Activated T-helper 9 cell treated with anti-CD3 and anti-CD28 coated beads, Interleukin-2, amount 50 U/mL, for 16 hours (primary cell): ENCODE data around the gene RPTOR.

ENCODE experiments used
- DNase-seq: peaks from one replicate; pipeline ENCODE4 v3.0.0-alpha.2; 2020; ENCODE audit warnings: low read depth

RPTOR gene

DNA sequence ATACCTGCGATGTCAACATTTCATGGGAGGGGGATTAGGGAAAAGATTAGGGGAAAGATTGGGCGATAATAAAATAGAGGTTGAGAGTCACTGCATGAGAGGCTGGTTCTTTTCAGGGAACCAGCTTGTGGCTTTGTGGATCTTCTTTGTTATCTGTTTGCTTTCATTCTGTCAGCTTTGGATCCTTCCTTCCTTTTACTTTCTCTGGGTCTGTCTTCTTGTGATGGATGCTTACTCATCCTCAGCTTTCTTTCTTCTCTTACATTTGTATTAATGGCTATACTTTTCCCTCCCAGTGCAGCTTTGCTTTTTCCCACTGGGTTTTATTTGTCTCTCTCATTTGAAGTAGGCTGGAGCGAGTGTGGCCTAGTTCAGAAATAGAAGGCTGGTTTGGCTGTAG is 47.1 kb downstream of the RPTOR start:
- DNase-seq = no peak

DNA sequence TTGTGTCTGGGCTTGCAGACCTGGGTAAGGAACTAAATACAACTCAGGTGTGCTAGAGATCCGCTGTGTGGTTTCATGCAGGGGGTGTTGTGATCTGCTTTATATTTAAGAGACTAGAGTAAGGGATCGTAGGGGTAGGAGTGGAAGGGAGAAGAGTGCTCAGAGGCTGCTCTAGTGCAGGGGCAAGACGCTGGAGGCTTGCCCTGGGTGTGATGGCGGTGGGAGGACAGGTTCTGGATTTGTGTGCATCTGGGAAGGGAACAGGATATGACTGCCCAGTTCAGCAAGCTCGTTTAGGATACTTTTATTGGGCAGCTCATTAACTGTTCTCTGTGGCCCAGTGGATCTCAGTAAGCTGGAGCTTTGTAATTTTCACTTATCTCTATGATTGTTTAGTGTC is 47.6 kb downstream of the RPTOR start:
- no peak for DNase-seq

DNA sequence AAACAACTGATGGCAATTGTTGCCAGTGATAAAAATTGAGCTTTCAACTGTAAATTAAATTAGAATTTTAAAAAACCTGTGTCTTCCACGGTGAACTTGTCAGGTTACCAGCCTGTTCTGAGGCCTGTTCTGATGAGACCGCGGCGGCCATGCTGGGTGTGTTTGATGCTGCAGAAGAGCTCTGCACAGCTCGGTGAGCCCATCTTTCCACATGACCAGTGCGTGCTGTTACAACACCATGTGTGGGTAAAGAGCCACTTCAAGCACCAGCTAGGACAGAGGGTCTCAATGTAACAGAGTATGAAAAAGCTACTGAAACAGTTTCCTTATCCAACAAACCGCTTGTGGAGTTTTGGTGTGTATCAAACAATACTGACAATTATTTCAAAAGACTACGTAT is 48.5 kb downstream of the RPTOR start:
- DNase-seq = no peak

DNA sequence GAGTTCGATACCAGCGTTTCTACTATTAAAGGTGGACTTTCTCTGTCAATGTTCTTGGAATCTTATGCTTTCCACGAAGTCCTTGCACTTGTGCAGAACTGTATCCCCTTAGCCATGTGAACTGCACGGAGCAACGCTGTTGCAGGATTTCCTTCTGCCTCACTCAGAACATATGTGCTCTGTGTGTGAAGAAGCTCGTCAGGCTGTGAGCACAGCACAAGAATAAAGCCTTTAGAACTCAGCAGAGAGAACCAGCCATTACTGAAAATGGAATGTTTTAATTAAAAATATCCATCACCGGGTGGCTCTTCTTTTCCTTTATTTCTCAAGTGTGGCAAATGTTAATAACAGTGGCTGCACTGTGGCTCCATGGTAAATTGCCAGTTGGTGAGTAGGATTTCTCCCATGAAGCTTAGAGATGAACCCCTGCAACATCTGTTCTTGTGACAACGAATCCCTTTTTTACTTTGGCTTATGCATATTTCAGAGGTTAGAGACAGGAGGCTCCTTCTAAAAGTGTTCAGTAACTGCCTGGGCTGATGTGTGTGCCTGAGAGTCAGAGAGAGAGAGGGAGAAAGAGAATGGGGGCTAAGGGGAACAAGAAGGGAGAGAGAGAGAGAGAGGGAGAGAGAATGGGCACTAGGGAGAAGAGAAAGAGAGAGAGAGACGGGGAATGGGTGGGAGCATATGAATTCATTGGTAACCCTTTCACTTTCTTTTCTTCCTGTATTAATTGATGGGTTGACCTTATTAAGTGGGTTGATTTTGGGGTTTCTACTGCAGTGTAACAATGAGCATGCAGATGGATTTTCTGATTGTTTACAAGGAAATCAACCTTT is 50.0 kb downstream of the RPTOR start:
- no peak for DNase-seq

DNA sequence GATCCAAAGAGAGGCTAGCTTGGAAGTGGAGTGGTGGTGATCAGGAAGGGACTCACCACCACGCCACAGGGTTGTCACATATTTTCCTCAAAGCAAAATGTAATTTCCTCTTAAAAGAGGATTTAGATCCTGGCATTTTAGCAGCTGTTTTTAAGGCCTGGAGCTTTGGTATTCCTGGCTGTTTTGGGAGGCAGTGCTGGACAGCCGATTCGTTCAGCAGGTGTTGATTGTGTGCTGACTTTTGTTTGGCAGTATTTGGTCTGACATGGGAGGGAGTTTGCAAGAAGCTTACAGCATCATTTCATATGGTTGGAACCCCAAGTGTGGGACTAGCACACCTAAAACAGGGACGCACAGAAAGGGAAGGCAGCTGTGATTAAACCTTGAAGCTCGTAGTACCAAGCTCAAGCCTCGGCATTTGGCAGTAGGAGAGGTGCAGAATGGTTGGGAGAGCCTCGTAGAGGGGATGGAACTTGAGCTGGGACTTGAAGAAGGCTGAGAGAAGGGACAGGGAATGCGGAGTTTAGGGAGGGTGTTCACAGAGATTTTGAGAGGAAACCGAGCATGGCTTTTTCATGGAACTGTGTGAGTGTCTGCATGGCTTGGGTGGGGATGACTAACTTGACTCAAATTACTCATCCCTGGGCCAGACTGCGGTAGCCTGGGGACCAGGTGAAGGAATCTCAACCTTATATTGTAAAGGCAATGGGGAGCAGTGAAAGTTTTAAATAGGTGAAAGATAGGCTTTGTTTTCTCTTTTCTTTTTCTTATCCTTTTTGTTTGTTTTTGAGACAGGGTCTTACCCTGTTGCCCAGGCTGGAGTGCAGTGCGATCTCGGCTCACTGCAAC is 52.3 kb downstream of the RPTOR start:
- DNase-seq = no peak

DNA sequence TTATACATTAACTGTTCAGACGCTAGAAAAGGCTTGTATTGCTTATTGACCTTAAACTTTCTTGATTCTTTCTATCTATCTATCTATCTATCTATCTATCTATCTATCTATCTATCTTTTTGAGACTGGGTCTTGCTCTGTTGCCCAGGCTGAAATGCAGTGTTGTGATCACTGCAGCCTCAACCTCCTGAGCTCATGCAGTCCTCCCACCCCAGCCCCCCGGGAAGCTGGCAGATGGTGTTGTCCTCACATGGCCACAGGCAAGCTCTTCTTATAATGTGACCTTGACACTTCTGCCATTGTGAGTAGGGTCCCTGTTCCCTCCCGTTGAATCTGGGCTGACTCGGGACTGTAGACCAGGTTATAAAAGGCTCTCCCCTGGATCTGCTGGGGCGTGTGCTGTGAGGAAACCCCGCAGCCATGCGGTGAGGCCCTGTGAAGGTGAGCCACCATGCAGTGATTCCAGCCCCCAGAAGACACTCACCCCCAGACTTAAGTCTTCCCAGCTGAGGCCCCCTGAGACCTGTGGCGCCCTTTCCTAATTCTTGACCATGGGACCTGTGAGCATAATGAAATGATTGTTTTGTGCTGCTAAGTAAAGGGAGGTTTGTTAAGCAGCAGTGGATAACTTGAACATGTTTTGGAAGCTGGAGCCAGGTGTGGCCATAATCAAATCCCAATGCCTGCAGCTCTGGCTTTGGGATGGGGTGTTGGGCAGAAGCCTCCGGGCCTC is 54.3 kb downstream of the RPTOR start:
- no peak for DNase-seq

DNA sequence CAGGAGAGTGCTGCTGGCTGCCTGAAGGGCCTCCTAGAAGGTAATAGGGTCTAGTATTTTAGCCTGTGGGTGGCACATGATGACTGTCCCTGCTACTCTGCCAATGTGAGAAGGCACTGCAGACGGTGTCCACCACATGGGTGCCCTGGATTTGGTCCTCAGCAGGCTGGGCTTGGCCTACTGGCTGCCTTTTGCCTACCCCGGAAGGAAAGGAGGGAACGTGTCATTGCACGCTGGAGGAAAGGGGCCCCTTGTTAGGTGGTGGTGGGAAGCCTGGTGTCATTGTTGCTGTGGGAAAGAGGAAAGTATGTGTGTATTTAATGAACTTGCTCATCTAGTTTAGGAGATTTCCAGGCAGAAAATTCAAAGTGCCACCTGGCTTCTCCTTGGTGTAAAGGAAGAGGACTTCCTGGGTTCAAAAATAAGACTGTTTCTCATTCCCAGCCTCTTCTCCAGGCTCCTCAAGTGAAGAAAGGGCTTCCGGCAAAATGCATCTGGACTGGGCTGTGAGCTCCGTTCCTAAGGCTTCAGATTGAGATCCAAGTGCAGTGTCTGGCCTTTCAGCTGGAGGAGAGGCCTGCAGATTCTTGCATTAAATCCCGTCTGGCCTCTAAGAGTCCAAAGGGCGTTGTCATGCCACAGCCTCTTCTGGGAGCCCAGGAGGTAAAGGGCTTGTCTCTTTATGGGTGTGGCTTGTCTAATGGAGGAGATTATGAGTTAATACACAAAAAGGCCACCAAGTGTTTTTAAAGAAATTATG is 55.1 kb downstream of the RPTOR start:
- DNase-seq = no peak

DNA sequence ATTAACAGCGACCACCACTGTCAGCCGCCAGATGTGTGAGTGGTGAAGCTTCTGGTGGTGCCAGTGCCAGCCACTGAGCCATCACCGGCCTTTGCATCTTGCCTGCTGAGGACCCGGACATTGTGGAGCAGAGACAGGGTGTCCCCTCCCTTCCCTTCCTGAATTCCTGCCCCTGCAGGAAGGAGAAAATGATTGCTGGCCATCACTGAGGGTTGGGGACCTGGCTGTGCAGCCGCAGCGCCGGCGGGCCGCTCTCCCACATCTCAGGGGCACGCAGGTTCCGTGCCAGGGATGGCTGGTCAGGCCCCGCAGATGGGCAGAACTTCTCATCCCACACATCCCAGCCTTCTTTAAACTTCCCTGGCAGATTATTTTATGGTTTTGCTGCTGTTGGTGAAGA is 56.5 kb downstream of the RPTOR start:
- no peak for DNase-seq

DNA sequence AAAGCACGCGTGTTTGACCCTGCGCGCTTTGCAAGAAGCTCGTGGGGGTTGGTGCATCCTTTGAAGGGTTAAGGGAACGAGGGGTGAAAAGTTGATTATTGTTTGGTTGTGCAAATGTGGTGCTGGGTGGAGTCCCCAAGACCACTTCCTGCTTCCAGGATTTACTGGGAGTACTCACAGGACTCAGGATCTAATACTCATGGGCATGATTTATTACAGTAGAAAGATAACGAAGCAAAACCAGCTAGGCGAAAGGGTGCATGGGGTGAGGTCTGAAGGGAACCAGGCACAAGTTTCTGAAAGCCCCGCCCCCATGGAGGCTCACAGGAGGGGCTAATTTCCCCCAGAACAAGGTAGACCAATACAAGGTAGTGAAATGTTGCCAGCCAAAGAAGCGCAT is 58.8 kb downstream of the RPTOR start:
- no peak for DNase-seq

DNA sequence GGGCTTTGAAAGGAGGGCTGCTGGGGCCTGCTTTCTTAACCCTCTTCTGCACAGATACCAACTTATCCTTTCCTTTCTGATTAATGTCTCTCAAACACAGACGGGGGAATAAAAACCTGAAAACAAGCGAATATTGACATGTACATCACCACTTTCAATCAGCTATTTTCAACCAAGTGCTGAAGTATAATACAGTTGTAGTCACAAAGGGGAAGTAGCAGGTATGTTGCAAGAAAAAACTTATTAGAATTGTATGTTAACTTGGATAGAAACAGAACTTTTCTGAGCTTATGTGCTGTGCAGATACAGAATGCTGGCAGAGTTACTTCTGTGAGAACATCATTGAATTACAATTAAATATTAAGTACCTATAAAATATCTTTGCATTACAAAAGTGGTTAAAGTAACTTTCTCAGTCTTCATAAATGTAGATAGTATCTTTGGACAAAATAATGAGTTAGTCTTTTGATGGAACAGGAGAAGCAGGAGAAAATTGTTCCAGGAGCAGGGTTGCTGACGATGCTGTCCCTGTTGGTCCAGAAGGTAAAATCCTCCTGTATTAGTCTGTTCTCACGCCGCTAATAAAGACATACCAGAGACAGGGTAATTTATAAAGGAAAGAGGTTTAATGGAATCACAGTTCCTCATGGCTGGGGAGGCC is 59.5 kb downstream of the RPTOR start:
- DNase-seq = no peak

DNA sequence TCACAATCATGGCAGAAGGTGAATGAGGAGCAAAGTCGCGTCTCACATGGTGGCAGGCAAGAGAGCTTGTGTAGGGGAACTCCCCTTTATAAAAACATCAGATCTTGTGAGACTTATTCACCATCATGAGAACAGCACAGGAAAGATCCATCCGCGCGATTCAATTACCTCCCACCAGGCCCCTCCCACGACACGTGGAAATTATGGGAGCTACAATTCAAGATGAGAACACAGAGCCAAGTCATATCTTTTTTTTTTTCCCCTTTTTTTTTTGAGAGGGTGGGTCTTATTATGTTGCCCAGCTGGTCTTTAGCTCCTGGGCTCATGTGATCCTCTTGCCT is 60.0 kb downstream of the RPTOR start:
- DNase-seq = no peak

DNA sequence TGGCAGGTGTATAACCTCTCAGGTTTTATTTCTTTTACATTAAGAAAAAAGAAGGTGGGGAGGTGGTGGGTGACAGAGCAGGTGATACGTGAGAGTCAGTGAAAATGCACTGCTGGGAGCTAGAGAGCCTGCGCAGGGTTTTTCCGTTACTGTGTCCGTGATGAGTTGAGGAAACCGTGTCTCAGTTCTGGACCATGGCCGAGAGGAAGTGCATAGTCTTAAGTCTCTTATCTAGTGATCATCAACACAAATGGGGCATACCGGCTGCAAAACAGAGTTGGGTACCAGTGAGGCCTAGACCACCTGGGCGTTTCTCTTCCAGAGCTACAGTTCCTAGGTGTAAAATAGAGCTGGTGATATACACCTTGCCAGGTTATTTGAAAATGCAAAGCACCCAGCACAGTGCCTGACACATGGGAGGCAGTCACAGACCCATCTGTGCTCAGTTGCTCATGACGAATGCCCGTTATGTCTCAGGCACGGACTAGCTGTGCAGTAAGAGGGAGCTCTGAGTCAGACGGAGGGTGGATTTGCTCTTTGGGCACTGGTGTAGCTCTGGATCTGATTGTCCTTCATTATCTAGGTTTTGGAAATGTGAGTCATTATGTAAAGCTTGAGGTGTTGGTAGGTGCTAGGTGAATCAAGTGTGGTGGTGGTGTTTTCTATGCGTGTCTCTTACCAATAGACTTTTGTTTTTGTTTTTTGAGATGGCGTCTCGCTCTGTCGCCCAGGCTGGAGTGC is 60.9 kb downstream of the RPTOR start:
- DNase-seq = peak; percentile 57

DNA sequence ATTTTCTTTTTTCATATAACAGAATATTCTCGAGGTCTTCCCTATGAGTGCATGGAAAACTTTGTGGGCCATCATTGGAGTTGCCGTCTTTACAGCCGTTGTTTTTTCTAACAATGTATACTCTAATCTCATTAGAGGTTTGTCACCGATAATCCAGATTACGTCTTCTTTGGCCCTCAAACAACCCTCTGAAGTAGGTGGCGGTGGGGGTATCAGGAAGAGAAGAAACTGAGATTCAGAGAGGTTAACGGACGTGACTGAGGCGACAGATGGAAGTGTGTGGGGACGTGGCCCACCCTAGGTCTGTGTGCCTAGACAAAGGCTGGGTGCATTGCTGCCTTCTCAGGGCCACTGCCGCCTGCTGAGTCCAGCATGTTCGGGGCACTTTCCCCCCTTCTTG is 63.7 kb downstream of the RPTOR start:
- no peak for DNase-seq

DNA sequence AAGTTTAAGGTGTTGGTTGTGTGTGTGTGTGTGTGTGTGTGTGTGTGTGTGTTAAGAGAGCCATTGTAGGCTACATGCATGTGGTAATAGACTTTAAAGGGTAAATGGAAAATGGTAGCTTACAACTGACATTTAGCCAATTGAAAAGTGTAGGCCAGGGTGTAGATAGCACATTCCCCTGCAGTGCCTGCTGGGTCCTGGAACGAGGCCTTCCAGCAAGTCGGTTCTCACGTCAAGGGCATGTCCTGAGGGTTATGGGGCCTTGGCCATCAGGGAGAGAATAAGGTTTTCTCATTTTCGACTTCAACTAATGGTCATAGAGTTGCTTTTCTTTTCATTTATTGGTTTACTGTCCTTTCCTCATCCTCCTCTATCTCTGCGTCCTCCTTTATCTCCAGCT is 65.1 kb downstream of the RPTOR start:
- DNase-seq = no peak

DNA sequence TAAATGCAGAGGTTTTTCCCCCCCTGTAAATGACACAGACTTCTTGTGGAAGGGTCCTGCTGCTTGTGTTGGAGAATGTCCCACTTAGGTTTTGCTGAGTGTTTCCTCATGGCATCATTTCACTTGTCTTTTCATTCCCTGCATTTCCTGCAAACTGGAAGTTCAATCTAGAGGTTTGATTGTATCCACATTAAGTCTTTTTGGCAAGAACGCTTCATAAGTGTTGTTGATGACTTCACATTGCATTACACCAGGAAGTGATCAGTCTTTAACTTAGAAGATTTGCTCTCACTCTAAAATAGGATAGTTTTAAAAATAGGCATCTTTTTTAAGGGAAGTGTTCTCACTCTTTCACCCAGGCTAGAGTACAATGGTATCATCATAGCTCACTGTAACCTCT is 67.2 kb downstream of the RPTOR start:
- DNase-seq = no peak

DNA sequence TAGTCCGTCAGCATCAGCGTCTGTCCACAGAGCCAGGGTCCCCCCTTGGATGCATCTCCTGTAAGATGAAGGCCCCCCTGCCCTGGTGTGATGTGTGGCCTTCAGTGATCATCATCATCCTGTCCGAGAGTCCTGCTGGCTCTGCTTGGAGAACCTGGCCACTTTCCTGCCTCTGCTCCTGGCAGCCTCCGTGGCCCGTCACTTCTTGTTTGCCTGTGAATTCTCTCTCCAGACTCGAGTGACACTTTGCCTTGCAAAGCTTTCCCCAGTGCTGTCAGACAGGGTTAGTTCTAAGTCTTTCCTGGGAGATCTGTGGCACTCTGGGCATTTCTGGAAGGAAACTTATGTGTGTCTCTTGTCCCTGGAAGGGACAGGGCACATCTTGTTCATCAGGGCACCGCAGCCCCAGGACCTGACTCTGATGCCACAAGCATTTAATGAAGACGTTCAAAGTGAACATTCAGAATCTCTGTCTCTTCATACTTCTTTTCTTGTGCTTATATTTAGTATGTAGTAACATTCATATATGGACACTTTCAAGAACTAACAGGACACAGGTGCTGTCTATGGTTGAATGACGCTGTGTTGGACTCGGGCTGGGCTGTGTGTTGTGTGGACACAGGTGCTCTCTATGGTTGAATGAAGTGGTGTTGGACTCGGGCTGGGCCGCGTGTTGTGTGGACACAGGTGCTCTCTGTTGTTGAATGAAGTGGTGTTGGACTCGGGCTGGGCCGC is 68.5 kb downstream of the RPTOR start:
- DNase-seq = no peak

DNA sequence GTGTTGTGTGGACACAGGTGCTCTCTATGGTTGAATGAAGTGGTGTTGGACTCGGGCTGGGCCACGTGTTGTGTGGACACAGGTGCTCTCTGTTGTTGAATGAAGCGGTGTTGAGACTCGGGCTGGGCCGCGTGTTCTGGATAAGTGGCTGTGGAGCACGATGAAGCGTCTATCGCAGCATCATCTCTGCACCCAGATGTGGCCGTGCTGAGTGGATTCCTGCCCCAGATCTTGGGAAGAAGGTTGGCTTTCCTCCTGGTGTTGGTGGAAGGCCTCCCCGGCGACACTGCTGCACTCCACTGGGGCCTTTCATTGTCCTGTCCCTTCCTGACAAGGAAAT is 69.1 kb downstream of the RPTOR start:
- no peak for DNase-seq

DNA sequence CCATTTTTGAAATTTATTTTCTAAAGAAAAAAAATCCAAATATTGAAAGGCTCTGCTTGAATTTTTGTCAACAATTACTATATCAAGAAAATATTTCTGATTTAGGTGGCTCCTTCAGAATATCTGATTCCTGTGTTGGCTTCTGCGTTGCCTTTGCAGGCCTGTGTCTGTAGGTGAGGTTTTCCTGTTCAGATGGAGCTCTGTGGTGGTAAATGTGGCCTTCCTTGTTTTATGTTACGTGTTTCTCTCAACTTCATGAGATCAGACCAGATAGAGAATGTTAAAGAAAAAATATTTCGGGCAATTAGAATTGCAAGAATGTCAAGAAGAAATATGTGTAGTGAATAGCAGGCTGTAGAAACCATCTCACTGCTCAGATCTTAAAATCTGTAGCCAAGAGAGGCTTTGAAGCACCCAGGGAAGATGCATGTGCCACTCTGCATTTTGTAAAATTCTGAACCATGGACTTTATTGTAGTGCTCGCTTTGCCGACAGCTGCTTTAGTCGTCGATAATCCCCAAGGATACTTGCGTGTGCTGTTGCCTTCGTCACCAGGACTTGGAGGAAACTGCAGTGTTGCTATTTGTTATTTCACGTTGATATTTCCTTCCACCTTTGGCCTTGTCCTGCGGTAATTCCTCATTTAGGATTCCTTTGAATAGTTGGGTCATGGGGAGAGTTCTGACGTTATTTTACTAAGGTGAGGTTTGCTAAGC is 69.9 kb downstream of the RPTOR start:
- no peak for DNase-seq

DNA sequence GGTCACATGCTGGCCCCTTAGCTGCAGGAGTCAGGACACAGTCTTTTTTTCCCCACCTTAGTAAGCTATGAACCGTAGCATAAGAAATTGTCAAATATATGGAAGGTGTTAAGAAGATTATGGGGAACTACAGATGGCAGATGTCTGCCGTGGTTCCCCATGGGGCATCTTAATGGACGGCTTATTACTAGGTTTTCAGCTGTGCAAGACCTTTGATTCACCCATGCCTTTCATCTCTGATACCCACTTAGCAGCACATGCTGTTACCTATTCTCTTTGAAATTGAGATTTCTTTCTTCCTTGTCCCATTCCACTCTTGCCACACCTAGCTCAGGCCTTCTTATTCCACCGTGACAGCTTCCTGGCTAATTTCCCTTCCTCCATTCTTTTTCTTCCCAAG is 70.7 kb downstream of the RPTOR start:
- no peak for DNase-seq

DNA sequence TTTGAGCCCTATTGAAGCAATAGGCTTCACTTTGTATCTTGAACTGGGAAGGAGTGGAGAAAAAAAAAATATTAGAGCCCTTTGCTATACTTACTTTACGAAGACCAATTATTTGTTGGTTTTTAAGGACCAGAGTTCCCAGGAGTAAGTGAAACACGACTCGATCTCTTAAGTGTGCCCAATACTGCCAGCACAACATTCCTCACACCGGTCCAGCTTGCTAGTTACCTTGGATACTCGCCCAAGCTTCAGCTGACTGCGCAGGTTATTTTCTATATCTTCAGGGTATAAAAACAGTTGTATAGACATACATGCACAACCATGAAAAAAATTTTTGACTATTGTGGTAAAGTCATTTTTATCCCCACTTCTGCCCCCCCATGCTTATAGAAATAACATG is 72.1 kb downstream of the RPTOR start:
- DNase-seq = no peak
